A673 (cell line): ENCODE measurements around the gene FAM162B.

ENCODE experiments used
- CTCF ChIP-seq: fragments of 300-800, 200-600 bp; sonication (generic); conservative IDR thresholded peaks from 2 replicates; pipeline ENCODE4 v1.5.1; 2017; ENCODE audit warnings: low read depth, mild to moderate bottlenecking, antibody characterized with exemption, low read length, moderate library complexity, mixed read lengths
- EZH2 ChIP-seq: fragments of 200-600 bp; sonication (generic); IDR thresholded peaks from 2 replicates; pipeline ENCODE4 v1.6.1; 2017; ENCODE audit warnings: borderline replicate concordance, low read depth, mild to moderate bottlenecking, mixed read lengths, antibody characterized with exemption, low read length; ENCODE audit not compliant: poor library complexity, severe bottlenecking

- TF ChIP-seq CTCF (no peak), EZH2 (no peak)
Measured at GRCh38 chr6:116764629-116764960, 924 bp downstream of the FAM162B start.
